T-helper 9 cell (primary cell): Measurements from ENCODE around the gene HCN3.
"Not testable (repeated sequence)": the region's sequence is repeated elsewhere in the genome, so short reads cannot be mapped to it uniquely, and the experiment has no call there.

Source experiments
- DNase-seq: peaks from one replicate; pipeline ENCODE4 v3.0.0-alpha.2; 2020

The HCN3 gene

GRCh38 chr1:155318082-155318481 is 40.8 kb downstream of the HCN3 start:
- no peak for DNase-seq

- DNase-seq = no peak
Measured at GRCh38 chr1:155319536-155319935, 42.3 kb downstream of the HCN3 start.

GRCh38 chr1:155320252-155320651 is 43.0 kb downstream of the HCN3 start:
- DNase-seq = no peak

- peak; percentile 55 for DNase-seq
Measured at GRCh38 chr1:155320661-155321617, 43.7 kb downstream of the HCN3 start, which contains the start of gene RUSC1. Gene RUSC1 (plus strand): TSS chr1:155320894. CDS start chr1:155321774, 880 bp downstream.

GRCh38 chr1:155321639-155322503 is 44.6 kb downstream of the HCN3 start:
- DNase-seq = no peak

GRCh38 chr1:155322571-155322952 is 45.3 kb downstream of the HCN3 start:
- no peak for DNase-seq

- DNase-seq = peak; percentile 90
Measured at GRCh38 chr1:155322953-155323728, 45.9 kb downstream of the HCN3 start.

- DNase-seq = peak; percentile 75
Measured at GRCh38 chr1:155323729-155324036, 46.4 kb downstream of the HCN3 start.

- peak; percentile 85 for DNase-seq
Measured at GRCh38 chr1:155324037-155324716, 46.9 kb downstream of the HCN3 start.

GRCh38 chr1:155324717-155325602 is 47.7 kb downstream of the HCN3 start:
- no peak for DNase-seq

GRCh38 chr1:155325603-155325893 is 48.3 kb downstream of the HCN3 start:
- DNase-seq = no peak

- DNase-seq = no peak
Measured at GRCh38 chr1:155326020-155326526, 48.8 kb downstream of the HCN3 start.

- DNase-seq = no peak
Measured at GRCh38 chr1:155326631-155327037, 49.4 kb downstream of the HCN3 start.

GRCh38 chr1:155327981-155328380 is 50.7 kb downstream of the HCN3 start:
- no peak for DNase-seq

GRCh38 chr1:155328856-155329255 is 51.6 kb downstream of the HCN3 start:
- not testable (repeated sequence) for DNase-seq

GRCh38 chr1:155329980-155330598 is 52.8 kb downstream of the HCN3 start:
- DNase-seq = no peak

GRCh38 chr1:155334962-155335361 is 57.7 kb downstream of the HCN3 start:
- DNase-seq = no peak
